PFSK-1 (cell line): ENCODE data around the gene TTC24.

Experiments
- FOXP2 ChIP-seq: optimal IDR thresholded peaks from 2 replicates; pipeline ENCODE3; 2011; ENCODE audit warnings: borderline replicate concordance, control low read depth, inconsistent platforms; ENCODE audit not compliant: insufficient read depth; ENCODE audit errors: extremely low read length, extremely low read depth
- POLR2AphosphoS5 ChIP-seq: IDR thresholded peaks from 2 replicates; pipeline ENCODE4 v1.6.1; 2012; ENCODE audit warnings: low read depth, mild to moderate bottlenecking, control low read depth, low read length, moderate library complexity
- SIN3A ChIP-seq: IDR thresholded peaks from 2 replicates; pipeline ENCODE4 v1.6.1; 2012; ENCODE audit warnings: mild to moderate bottlenecking, low read length, moderate library complexity, borderline replicate concordance; ENCODE audit not compliant: insufficient read depth
- TAF1 ChIP-seq: IDR thresholded peaks from 2 replicates; pipeline ENCODE4 v1.6.1; 2012; ENCODE audit warnings: low read length, control low read depth, borderline replicate concordance; ENCODE audit not compliant: insufficient read depth
- TF ChIP-seq, protein P1 (sequence below), 2 experiments: IDR thresholded peaks; 2 replicates each; pipeline versions ENCODE4 v1.6.1 to v1.8.0; 2011 to 2012; ENCODE audit warnings: low read depth in 2 of 2, low read length in 2 of 2, control low read depth in 1 of 2, inconsistent platforms in 1 of 2, mild to moderate bottlenecking in 1 of 2, moderate library complexity in 1 of 2; ENCODE audit not compliant: insufficient read depth in 1 of 2

DNA sequence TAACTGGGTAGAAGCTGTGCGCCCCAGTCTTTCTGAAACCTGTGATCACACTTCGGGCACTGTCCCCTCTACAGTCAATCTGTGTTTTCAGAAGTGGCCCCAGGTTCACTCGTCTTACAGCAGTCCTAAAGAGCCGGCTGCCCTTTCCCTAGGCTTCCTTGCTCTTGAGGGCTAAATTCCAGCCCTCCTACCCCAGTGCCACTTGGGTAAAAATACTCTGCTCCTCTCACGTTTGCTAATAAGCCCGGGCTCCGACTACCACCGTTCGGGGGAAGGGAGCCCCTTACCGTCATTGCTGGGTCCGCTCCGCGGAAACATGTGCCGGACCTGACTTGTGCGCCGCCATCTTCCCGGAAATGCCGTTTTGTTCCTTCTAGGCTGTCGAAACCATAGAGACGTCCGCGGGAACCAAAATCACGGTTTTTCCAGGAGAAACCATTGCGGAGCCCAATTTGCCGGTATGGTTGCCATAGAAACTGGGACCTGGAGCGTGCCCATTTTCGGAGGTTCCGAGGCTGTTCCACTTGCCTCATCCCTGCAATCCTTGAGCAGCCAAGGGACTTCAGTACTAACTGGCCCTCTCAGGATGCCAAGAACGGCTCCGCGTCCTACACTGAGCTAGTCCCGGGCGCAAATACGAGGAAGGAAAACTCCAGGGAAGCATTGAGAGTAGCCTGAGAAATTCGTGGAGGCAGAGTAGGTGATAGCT is 21.8 kb downstream of the TTC24 start, which contains the start of gene GPATCH4:
- TF ChIP-seq SIN3A (peak; percentile 98; the same call in 1 of the 2 replicates), POLR2AphosphoS5 (peak; percentile 94), TAF1 (peak; percentile 96), FOXP2 (no peak)
- TF ChIP-seq, protein P1, sequence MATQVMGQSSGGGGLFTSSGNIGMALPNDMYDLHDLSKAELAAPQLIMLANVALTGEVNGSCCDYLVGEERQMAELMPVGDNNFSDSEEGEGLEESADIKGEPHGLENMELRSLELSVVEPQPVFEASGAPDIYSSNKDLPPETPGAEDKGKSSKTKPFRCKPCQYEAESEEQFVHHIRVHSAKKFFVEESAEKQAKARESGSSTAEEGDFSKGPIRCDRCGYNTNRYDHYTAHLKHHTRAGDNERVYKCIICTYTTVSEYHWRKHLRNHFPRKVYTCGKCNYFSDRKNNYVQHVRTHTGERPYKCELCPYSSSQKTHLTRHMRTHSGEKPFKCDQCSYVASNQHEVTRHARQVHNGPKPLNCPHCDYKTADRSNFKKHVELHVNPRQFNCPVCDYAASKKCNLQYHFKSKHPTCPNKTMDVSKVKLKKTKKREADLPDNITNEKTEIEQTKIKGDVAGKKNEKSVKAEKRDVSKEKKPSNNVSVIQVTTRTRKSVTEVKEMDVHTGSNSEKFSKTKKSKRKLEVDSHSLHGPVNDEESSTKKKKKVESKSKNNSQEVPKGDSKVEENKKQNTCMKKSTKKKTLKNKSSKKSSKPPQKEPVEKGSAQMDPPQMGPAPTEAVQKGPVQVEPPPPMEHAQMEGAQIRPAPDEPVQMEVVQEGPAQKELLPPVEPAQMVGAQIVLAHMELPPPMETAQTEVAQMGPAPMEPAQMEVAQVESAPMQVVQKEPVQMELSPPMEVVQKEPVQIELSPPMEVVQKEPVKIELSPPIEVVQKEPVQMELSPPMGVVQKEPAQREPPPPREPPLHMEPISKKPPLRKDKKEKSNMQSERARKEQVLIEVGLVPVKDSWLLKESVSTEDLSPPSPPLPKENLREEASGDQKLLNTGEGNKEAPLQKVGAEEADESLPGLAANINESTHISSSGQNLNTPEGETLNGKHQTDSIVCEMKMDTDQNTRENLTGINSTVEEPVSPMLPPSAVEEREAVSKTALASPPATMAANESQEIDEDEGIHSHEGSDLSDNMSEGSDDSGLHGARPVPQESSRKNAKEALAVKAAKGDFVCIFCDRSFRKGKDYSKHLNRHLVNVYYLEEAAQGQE (IDR thresholded peaks at IDR 0.05; ENCODE audit: insufficient read depth in 1 of 2, low read depth in 2 of 2, low read length in 2 of 2): peak in 1 of 2 experiments; percentile 66; a peak in 1 of 4 replicates
